Jurkat, Clone E6-1 (cell line): ENCODE data around the gene TSPAN31.

Experiments
- DNase-seq: peaks from one replicate; pipeline ENCODE4 v3.0.0-alpha.2; 2011; ENCODE audit warnings: low read depth, low spot score
- H3K4me3 ChIP-seq: 2 replicates; pipeline ENCODE4 v1.5.1; 2011; ENCODE audit warnings: mild to moderate bottlenecking, low read length, control low read depth, moderate library complexity

TSPAN31 gene

DNA sequence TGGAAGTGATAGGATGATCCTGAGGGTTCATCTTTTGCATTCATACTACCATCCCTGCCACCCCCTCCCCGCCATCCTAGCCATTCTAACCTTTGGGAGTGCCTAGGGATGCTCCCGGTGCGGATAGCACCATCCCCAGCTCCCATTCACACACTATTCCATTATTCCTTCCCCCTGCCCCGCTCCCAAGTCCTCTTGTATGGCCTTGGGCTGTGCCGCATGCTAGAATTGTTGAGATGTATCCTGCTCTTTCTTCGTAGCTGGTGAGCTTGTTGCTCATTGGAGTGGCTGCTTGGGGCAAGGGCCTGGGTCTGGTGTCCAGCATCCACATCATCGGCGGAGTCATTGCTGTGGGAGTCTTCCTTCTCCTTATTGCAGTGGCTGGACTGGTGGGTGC lies 644 bp downstream of the TSPAN31 start:
- no peak for DNase-seq
- H3K4me3 ChIP-seq, result no peak overlapping the region

DNA sequence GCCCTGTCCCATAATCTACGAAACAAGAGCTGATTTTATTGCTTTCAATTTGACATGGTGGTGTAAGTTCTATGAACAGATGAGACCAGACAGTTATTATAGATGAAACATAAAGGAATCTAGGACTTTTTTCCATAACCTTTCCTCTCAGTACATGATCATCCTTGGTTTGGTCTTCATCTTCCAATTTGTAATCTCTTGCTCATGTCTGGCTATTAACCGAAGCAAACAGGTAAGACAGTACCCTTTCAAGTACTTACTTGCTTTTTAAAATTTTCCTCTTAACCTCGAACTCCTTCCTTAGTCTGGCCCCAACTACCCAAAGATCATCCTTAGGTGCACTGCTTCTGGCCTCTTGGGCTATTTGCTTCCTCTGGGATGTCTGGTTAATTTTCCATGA lies 1.2 kb downstream of the TSPAN31 start:
- DNase-seq, result no peak
- H3K4me3 ChIP-seq, result no peak overlapping the region

DNA sequence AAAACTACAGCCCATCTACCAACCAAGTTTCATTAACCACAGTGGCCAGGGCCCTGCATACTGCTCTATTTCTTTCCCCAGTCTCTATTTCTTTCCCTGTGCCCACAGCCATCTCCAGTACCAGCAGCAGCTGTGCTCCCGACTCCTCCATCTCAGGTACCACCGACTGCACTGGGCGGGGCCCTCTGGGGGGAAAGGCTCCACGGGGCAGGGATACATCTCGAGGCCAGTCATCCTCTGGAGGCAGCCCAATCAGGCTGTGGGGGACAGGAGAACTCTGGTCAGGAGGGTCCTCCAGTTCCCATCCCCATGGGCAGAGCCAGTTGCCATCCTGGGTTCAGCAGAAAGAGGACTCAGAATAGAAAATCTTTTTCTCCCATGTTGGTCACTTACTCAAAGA lies 4.2 kb downstream of the TSPAN31 start:
- DNase-seq, result no peak
- no peak overlapping the region for H3K4me3 ChIP-seq

DNA sequence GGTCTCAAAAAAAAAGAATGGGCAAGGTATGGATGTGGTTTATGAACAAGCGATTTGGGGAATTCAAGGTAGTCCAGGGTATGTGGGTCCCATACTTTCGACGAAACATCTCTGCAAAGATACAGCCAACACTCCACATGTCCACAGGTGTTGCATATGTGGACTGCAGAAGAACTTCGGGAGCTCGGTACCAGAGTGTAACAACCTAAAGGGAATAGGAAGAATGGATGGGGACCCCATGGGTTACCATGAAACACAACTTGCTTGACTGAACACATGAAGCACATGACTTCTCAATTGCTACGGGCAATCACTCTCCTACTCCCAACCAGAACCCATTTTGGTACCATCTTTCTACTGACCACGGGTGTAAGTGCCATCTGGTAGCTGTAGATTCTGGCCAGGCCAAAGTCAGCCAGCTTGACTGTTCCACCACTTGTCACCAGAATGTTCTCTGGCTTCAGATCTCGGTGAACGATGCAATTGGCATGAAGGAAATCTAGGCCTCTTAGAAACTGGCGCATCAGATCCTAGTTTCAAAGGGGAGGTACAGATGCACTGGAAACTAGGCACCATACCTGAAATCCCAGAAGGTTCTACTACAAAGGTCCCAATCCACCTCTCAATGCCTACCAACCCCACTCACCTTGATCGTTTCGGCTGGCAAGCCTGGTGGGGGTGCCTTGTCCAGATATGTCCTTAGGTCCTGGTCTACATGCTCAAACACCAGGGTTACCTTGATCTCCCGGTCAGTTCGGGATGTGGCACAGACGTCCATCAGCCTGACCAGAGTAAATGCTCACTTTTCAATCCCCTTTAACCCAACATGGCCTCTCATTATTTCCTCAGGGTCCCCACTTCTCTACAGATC lies 6.0 kb downstream of the TSPAN31 start:
- no peak for DNase-seq
- H3K4me3 ChIP-seq, result peak overlapping the region; percentile 98

DNA sequence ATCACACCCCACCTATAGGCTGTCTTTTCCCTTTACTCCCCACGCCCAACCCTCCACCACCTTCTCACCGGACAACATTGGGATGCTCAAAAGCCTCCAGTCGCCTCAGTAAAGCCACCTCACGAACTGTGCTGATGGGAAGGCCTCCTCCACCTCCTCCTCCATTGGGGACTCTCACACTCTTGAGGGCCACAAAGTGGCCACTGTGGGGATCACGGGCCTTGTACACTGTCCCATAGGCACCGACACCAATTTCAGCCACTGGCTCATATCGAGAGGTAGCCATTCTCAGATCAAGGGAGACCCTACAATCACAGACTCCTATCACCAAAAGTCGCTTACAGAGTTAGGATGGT lies 6.6 kb downstream of the TSPAN31 start:
- H3K4me3 ChIP-seq, result peak overlapping the region; percentile 98
- DNase-seq, result no peak

DNA sequence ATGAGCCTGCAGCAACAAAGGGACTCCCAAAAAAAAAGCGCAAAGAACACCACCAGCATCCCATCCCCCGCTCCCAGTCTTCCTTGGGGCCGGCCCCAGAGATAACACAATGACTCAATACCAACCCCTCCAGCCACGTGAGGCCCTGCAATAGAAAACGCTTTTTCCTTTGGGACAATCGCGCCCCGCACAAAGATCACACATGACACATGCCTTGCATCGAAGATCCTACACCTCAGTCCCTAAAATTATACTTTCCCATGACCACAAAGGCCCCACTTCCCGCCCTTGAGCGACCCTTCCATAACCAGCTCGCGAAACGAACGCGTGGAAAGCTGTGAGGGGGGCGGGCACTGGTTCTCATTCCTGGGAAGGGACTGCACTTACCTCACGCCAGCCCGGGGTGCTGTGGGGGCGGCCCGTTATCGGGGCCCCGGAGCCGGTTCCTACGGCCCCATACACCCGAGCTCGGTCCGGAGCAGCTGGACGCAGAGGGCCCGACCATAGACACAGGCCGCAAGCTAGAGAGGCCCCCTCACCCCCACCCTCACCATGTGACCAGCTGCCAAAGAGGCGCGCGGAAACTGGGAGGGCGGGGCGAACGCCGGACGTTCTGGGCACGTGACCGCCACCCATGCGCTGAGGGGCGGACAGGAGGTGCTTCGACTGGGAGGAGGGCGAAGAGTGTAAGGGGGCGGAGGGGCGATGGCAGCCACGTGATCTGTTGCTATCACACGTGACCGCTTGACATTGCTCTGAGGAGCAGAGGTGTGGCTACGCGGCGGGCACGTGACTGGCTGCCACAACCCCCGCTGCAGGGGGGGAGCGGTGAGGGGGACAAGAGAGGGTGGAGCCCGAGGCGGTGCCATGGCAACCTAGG lies 7.2 kb downstream of the TSPAN31 start, which contains the start of gene CDK4:
CDK4 (minus strand) TSS at position 523 of the 880 bp plus-strand sequence. CDS start 593 bp downstream, outside the sequence.
- DNase-seq, result peak; percentile 99
- peak within 1 kb of the TSS; percentile 98 for H3K4me3 ChIP-seq

DNA sequence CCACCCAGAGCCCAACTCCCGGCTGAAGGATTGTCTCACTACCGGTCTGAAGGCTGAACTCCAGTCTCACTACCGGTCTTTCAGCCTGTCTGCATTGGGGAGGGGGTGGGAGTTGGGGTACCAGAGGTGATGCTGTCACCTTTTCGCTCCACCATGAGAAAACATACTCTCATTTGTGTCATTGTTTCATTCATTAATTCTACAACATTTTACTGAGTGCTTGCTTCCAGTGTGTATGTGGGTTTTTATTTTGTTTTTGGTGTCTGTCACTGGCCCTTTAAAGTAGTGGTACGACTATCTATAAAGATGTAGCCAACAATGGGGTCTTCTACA lies 7.8 kb downstream of the TSPAN31 start:
- DNase-seq, result no peak
- peak overlapping the region; percentile 52 for H3K4me3 ChIP-seq

DNA sequence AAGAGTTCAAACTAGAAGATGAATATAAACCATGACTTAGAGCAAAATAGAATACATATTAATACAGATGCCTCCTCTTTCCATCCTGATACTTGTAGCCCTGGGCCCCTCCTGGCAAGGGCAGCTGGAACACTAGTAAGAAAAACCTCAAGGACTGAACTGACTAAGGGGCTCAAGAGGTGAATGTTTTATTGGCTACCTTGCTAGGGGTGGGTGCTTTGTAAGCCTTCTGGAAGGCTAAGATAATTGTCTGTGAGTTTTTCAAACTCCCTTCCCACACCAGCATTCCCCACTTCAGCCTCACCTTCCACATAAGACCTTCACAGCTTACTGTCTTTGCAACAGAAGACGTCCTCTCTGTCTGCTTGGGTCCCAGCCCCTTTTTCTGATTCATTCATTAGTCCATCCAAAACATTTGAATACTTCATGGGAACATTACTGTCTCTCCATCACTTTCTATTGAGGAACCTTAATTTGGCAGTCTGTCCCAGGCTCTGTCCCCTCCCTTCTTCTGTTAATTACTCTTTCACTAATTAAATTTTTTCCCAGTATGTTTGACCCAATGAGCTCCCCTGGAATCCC lies 9.0 kb downstream of the TSPAN31 start:
- DNase-seq, result no peak

DNA sequence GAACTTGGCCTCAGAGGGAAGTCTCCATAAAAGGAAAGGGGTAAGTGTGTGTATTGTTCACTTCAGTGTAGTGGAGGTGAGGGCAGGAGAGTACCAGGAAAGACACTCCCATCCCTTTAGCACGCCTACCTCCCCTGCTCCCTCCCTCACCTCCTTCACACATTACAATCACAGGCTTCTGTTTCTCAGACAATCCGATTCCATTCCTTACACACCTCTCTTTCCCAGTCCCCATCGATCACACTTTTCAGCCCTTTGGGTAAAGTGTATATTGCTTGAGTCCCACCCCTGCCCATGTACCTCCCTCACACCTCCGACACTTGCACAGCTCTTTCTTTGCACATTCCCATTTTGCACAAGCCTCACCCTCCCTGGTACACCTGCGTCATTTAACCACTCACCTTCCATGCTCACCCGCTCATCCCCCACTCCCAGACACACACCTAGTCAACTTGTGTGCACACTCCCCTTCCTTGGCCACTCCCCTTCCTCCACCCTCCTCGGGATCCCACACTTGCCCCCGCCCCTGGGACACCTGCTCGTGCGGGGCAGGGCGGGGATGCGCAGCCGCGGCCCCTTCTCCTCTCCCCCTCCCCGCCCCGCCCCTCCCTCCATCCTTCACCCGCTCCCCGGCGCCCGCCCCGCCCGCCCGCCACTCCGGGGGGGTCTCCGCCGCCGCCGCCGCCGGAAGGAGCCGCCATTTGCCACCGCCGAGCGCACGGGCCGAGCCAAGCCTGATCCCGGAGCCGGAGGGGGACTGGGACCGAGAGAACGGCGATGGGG lies 9.8 kb downstream of the TSPAN31 start, which contains the start of gene MARCHF9:
MARCHF9 (plus strand) TSS at position 693 of the 783 bp plus-strand sequence. CDS start 426 bp downstream, outside the sequence.
- DNase-seq, result peak; percentile 88
- peak within 1 kb of the TSS; percentile 57 for H3K4me3 ChIP-seq

More for the DNA sequence above, 9.0 kb downstream of the TSPAN31 start:
- peak overlapping the region; percentile 57 for H3K4me3 ChIP-seq

DNA sequence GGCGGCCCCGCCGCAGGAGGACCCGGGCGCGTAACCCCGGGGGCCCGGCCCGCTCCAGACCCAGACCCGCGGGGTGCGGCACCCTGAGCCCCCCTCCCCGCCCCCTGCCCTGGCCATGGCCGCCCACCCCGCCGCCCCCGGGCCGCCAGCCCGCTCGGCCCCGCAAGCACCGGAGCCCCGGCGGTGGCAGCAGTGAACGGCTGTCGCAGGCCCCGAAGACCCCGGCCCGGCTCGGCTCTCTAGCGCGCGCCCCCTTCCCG lies 10.3 kb downstream of the TSPAN31 start:
- DNase-seq, result no peak
- peak overlapping the region; percentile 57 for H3K4me3 ChIP-seq

DNA sequence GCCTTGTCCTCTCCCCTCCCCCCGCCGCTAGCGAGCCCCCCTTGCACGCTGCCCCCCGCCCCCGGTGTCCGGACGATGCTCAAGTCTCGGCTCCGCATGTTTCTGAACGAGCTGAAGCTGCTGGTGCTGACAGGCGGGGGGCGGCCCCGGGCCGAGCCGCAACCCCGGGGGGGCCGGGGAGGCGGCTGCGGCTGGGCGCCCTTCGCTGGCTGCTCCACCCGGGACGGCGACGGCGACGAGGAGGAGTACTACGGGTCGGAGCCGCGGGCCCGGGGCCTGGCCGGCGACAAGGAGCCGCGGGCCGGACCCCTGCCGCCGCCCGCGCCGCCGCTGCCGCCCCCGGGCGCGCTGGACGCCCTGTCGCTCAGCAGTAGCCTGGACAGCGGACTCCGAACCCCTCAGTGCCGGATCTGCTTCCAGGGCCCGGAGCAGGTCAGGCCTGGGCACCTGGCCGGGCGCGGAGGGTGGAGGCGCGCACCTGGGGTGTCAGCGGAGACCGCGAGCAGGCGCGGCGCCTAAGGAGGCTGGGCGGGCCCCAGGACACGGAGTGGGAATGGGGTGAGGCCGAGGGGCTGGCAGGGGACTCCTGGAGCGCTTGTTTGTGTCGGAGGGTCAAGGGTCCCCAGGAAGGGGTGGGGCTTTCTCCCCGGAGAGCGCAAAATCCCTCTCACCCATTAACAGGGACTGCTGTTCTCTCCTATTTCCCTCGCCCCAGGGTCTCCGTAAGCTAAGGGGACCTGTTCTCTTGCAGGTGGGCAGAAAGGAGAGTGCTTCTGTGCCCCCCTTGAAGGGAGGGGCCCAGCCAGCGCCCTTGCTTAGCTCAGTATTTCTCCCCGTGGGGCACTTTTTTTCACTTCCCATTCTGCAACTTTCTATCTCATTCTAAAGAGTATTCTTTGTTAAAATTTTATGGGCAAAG lies 10.9 kb downstream of the TSPAN31 start:
- peak overlapping the region; percentile 57 for H3K4me3 ChIP-seq
- no peak for DNase-seq

DNA sequence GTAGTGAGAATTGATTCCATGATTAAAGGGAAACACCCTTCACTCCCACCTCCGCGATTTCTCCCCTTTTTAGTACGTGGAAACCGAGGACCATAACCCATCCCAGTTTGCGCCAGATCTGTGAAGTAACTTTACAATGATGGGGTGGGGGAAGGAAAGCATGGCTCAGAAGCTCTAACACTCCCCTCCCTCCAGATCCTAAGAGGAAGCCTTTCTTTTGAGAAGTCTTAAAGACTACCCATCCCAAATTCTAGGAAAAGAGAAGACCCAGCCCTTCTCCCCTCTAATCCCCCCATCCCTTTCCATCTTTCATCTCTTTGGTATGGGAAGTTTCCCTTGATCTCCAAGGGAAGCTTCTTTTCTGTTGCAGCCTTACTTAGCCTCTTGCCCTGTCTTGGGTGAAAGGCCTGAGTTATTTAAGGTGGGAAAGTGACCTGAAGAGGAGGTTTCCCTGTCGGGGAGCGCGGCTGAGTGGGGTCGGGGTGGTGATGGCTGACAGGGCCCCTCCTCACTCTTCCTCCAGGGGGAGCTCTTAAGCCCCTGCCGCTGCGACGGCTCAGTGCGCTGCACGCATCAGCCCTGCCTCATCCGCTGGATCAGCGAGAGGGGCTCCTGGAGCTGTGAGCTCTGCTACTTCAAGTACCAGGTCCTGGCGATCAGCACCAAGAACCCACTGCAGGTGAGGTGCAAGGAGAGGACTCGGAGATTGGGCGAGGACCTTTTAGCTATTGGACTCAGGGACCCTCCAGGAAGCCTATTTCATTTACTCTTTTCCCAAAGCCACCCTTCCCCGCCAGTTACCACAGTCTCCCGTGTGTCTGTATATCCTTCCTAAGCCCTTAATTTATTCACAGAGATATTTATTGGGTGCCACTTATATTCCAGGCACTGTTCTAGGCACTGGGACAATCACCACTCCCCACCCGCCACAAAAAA lies 11.8 kb downstream of the TSPAN31 start:
- peak overlapping the region; percentile 57 for H3K4me3 ChIP-seq
- peak; percentile 51 for DNase-seq

DNA sequence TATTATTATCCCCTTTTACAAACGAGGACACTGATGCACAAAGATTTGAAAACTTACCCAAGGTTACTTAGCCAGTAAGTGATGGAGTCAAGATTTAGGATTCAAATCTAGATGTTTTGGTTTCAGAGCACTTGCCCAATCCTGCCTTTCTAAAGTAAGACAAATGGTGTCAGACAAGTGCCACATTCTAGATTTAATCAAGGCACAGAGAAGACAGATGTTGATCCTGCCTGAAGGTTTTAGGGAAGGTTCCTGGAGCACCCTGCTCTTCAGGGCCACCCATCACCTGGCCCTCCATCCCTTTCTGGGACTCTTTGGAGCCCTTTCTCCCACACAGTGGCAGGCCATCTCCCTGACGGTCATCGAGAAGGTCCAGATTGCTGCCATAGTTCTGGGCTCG lies 12.9 kb downstream of the TSPAN31 start:
- no peak for DNase-seq
- no peak overlapping the region for H3K4me3 ChIP-seq

DNA sequence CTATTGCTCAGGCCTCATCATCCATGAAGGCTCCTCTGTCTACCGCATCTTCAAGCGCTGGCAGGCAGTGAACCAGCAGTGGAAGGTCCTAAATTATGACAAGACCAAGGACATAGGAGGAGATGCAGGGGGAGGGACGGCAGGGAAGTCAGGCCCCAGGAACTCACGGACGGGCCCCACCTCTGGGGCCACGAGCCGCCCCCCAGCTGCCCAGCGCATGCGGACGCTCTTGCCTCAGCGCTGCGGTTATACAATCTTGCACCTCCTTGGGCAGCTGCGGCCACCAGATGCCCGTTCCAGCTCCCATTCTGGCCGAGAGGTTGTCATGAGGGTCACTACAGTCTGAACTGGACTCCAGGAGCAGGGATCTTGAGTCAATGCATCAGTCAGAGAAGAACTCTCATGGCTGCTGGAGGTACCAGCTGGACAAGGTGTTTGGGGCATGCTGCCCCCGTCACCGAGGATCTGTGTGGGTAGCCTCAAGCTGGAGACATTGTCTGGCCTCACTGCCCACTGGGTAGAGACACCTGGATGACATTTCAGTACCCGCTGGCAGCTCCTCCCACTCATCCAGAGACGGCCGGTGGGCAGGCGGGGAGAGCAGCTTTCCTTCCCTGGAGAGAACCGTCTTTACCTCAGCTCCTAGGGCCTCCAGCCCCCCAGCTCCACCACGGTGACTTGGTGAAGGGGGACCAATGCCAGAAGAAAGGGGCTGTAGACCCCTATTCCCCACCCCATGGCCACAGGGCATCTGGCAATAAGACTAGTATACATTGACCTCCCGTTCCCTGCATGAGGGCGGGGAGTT lies 13.9 kb downstream of the TSPAN31 start:
- no peak overlapping the region for H3K4me3 ChIP-seq
- no peak for DNase-seq

DNA sequence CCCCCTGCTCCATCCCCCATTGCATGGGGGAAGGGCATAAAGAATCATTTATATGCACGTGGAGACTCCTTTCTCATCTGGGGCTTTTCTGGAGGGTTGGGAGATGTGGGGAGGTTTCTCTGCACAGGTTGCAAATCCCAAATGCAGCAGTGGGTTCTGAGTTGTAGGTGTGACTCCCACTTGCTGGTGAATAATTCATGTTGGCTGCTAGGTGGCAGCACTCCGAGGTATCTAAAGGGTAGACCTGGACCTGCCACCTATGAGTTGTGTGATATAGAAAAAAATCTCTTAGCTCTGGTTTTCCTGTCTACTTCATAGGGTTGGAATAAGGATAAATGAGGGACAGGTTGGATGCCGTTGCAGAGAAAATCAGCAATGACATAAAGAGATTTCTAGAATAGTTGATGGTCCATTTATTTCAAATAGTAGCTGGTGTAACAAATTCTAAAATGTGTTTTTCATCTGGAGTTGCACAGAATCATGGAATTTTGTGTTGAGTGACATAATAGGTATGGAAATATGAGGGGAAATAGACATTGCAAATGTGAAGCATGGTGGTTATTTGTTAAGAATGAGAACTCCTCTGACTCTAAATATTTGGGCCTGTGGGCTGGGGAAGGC lies 14.6 kb downstream of the TSPAN31 start:
- peak; percentile 48 for DNase-seq
- no peak overlapping the region for H3K4me3 ChIP-seq

DNA sequence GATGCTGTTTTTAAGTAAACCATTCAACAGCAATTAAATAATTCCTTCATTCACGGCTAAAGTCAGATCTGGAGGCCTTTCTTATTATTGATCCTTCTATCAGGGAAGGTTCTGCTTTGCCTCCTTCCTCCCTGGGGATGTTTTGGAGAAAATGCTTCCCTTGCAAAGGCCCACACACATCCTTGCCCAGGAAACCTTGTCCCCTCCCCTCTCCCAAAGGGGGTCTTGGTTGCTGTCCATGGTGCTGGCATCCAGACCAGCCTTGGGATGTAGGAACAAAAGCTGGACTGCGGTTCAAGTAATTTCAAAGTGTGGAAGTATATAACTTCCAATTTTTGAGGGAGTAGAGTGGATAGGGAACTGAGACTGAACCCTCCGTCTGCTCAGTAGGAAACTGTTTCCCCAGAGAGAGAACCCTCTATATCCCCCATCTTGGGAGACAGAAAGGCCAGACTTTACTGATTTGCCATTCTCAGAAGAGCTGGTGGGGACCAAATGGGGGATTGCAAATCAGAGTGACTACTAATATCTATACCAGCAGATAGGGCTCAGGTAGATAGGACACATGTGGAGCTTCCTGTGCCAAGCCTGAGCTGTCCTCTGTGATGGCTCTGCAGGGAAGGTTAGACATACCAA lies 15.6 kb downstream of the TSPAN31 start:
- no peak for DNase-seq
- no peak overlapping the region for H3K4me3 ChIP-seq
